HG03469 (cell line): ENCODE results near the gene AFF4.

ENCODE experiments used
- ATAC-seq: cut with Tn5 transposase; IDR thresholded peaks from one replicate; pipeline ENCODE4 v1.9.1; 2021; ENCODE audit warnings: mild to moderate bottlenecking, moderate library complexity, moderate number of reproducible peaks; ENCODE audit not compliant: unreplicated experiment

The AFF4 gene

DNA sequence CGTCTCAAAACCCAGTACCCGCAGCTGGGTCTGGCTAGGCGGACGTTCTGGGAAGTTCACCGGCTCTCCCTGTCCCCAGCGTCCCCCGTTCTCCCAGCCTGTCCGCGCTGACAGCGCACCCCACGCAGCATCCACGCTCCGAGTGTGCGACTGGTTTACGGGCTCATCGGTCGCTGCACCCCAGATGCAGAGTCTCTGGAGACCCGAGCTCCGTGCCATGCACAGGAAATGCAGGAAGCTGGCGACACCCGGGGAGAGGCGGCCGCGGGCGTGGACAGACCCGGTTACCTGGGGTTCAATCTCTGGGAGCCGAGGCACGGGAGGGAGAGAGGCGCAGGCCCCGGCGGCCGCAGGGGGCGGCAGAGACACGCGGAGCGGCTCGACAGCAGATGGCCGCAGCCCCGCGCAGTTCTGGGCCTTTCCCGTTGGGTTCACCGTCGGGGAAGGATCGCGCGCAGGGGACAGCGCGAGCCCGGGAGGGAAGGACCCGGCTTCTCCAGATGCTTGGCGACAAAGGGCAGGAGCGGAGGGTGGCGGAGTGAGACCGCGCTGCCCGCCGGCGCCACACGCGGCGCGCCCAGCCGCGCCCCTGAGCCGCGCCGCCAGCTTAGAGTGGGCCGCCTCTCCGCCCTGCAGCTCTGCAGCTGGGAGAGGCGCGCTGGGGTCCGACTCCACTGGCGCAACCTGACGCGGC lies 133.5 kb downstream of the AFF4 start:
- peak; percentile 37 for ATAC-seq

- ATAC-seq = no peak
Observed at GRCh38 chr5:132828846-132829494, 134.5 kb downstream of the AFF4 start.

GRCh38 chr5:132827943-132828673 lies 135.3 kb downstream of the AFF4 start:
- ATAC-seq = no peak

DNA sequence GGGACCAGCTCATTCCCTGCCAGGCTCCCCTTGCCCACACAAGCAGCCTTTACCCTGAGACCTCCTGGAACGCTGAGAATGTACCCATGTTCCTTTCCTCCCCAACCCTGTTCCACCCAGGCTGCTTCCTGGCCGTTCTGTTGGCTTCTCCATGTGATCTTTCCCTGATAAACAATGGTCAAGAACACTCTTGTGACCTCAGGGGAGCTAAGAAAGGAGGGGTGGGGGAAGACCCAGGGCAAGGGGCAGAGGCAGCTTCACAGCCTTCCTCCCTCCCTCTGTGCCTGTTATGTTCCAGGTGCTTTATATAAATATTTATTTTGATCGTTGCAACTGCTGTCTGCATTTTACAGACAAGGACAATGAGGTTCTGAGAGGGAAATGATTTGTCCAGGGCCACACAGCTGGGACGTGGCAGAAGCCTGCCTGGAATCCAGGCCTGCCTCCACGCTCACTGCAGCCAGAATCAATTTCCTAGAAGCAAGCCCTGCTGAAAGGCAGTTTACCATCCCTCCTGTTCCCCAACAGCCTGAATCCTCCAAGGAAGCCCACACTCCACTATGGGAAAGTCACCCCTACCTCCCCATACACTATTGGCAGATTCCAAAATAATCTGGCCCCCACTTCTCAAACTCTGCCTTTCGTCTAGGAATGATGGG lies 136.9 kb downstream of the AFF4 start:
- no peak for ATAC-seq

- ATAC-seq = no peak
Observed at GRCh38 chr5:132825834-132826391, 137.5 kb downstream of the AFF4 start.
